ENCODE data around the gene ENDOU. TPM values are rescaled to one million over a fixed set of nuclear protein-coding genes. Genes with fewer than 3 reads are reported as not detected.

ENDOU gene
- polyA plus RNA-seq, 4 donors: 0.30 to 2.1 TPM; not detected in 2

DNA sequence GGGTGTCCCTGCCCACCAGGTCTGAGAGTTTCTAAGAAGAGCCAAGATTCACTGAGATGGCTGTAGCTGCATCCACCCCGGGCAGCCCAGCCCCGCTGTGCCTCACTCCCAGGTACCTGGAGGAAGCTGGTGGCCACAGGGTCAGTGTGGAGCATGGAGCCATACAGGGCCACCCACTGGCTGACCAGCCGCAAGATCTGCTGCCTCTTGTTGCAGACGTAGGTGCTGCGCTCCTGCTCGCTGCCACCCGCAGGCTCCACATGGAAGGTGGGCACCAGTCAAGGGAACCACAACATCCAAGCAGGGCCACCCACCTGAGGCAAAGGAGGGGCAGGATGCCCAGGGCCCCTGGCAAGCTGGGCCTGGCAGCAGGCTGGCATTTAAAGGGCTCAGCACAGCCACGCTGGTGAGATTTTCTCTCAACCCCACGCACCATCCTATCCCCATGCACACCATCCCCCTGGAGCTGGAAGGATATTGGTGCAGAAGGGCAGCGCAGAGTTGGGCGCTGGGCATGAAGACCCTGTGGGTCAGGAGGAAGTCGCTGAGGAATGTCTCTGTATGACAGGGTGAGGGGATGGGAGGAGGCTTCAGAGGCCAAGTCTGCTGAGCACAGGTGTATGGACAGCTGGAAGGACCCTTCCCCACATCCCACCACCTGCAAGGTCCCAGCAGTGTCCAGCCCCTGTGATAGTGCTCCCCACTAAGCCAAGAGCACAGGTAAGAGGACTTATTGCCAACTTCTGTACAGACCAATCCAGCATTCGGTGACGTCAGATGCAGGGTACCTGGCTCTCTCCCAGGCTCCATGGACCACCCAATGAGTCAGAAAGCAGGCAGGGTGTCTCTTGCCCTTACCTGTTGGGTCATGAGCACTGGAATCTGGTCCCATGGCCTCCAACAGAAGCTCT, 22.6 kb upstream of the ENDOU start:
- H3K27me3 ChIP-seq (ENCODE audit: control insufficient read depth in 3 of 3, insufficient read depth in 3 of 3, low read length in 3 of 3): no peaks in the 10 kb centered on the region
- DNase-seq (no peak), FAIRE-seq (no peak)
- H3K27ac ChIP-seq (ENCODE audit: low read depth in 1 of 3, low read length in 2 of 3): no peak overlapping the region
- WGBS, 3 donors: 92 to 96% (median 94%) methylated on average over 14 of the region's 14 CpGs
- peaks cover 0 to 7% (median 0%) of the 10 kb centered on the region in 3 donors for H3K4me1 ChIP-seq (ENCODE audit: control insufficient read depth in 3 of 3, insufficient read depth in 2 of 3, low read depth in 1 of 3, low read length in 2 of 3)
- peaks cover 0 to 15% (median 0%) of the 10 kb centered on the region in 3 donors for H3K36me3 ChIP-seq (ENCODE audit: control insufficient read depth in 3 of 3, insufficient read depth in 2 of 3, low read depth in 1 of 3, low read length in 3 of 3)
- no peaks in the 10 kb centered on the region for H3K9me3 ChIP-seq (ENCODE audit: control insufficient read depth in 2 of 2, insufficient read depth in 1 of 2, low read depth in 1 of 2, low read length in 1 of 2)
- H3K4me3 ChIP-seq (ENCODE audit: low read depth in 1 of 3, low read length in 3 of 3): no peak overlapping the region

DNA sequence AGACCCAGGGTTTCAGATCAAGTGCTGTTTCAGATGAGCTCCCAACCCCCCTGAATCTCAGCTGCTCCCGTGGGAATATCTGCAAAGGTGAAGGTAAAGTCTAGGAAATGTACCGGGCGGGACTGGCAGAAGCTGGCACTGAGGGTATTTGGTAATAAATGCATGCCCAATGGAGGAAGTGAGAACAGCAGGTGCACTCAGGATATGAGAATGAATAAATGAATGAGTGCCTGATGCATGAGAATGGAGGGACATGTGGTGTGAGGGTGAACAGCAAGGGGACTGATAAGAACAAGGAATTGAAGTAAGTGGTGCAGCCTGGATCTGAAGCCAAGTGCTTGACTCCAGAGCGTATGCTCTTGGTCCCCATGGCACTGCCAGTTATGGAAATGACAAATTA, 21.8 kb upstream of the ENDOU start:
- FAIRE-seq (no peak), DNase-seq (no peak)
- Histone ChIP-seq H3K27me3 (ENCODE audit: control insufficient read depth in 3 of 3, insufficient read depth in 3 of 3, low read length in 3 of 3) (no peaks in the 10 kb centered on the region), H3K36me3 (ENCODE audit: control insufficient read depth in 3 of 3, insufficient read depth in 2 of 3, low read depth in 1 of 3, low read length in 3 of 3) (peaks cover 0 to 15% (median 0%) of the 10 kb centered on the region in 3 donors), H3K4me3 (ENCODE audit: low read depth in 1 of 3, low read length in 3 of 3) (no peak overlapping the region), H3K9me3 (ENCODE audit: control insufficient read depth in 2 of 2, insufficient read depth in 1 of 2, low read depth in 1 of 2, low read length in 1 of 2) (no peaks in the 10 kb centered on the region), H3K4me1 (ENCODE audit: control insufficient read depth in 3 of 3, insufficient read depth in 2 of 3, low read depth in 1 of 3, low read length in 2 of 3) (peaks cover 0 to 7% (median 0%) of the 10 kb centered on the region in 3 donors), H3K27ac (ENCODE audit: low read depth in 1 of 3, low read length in 2 of 3) (no peak overlapping the region)
- WGBS, 3 donors: 27 to 66% (median 50%) methylated on average over 4 of the region's 4 CpGs

DNA sequence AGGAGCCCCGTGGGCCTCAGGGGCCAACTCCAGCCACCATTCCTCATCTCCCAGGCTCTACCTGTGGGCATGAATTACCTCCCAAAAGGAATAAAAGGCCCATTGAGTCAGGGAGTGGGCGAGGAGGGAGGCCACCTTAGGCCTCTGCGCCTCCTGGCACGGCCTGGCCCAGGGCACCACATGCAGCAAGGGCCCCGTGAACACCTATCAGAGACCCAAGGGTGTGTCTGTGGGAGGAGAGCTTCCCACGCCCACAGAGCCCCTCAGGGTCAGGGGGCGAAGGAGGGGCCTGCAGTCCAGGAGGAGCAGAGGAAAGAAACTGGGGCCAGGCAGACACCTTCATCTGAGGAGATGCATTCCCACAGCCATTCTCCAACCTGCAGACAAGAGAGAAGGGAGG, 21.2 kb upstream of the ENDOU start:
- no peak overlapping the region for H3K27ac ChIP-seq (ENCODE audit: low read depth in 1 of 3, low read length in 2 of 3)
- DNase-seq (no peak), FAIRE-seq (no peak)
- no peaks in the 10 kb centered on the region for H3K27me3 ChIP-seq (ENCODE audit: control insufficient read depth in 3 of 3, insufficient read depth in 3 of 3, low read length in 3 of 3)
- H3K36me3 ChIP-seq (ENCODE audit: control insufficient read depth in 3 of 3, insufficient read depth in 2 of 3, low read depth in 1 of 3, low read length in 3 of 3): peaks cover 0 to 15% (median 0%) of the 10 kb centered on the region in 3 donors
- WGBS, 3 donors: 55 to 76% (median 58%) methylated on average over 7 of the region's 7 CpGs
- no peaks in the 10 kb centered on the region for H3K9me3 ChIP-seq (ENCODE audit: control insufficient read depth in 2 of 2, insufficient read depth in 1 of 2, low read depth in 1 of 2, low read length in 1 of 2)
- peaks cover 0 to 7% (median 0%) of the 10 kb centered on the region in 3 donors for H3K4me1 ChIP-seq (ENCODE audit: control insufficient read depth in 3 of 3, insufficient read depth in 2 of 3, low read depth in 1 of 3, low read length in 2 of 3)
- no peak overlapping the region for H3K4me3 ChIP-seq (ENCODE audit: low read depth in 1 of 3, low read length in 3 of 3)

DNA sequence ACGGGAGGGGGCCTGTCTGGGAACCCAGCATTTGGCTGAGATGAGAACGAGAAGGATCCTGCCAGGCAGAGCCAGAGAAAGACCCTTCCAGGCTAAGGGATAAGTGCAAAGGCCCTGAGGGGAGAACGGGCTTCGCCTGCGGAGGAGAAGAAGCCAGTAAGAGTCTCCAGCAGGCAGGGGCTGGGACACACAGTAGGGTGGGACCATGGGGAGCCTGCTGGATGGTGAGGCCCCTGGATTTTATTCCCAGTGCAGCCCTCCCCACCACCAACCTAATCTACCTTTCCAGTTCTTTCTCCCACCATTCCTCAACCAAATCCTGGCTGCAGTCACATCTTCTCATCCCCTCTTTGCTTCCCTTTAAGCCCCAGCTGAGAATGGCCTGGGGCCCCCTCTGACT, 20.8 kb upstream of the ENDOU start:
- 87 to 90% (median 89%) methylated on average over 5 of the region's 5 CpGs for WGBS, 3 donors
- Histone ChIP-seq H3K36me3 (ENCODE audit: control insufficient read depth in 3 of 3, insufficient read depth in 2 of 3, low read depth in 1 of 3, low read length in 3 of 3) (peaks cover 0 to 15% (median 0%) of the 10 kb centered on the region in 3 donors), H3K4me3 (ENCODE audit: low read depth in 1 of 3, low read length in 3 of 3) (no peak overlapping the region), H3K27ac (ENCODE audit: low read depth in 1 of 3, low read length in 2 of 3) (no peak overlapping the region), H3K9me3 (ENCODE audit: control insufficient read depth in 2 of 2, insufficient read depth in 1 of 2, low read depth in 1 of 2, low read length in 1 of 2) (no peaks in the 10 kb centered on the region), H3K27me3 (ENCODE audit: control insufficient read depth in 3 of 3, insufficient read depth in 3 of 3, low read length in 3 of 3) (no peaks in the 10 kb centered on the region), H3K4me1 (ENCODE audit: control insufficient read depth in 3 of 3, insufficient read depth in 2 of 3, low read depth in 1 of 3, low read length in 2 of 3) (peaks cover 0 to 7% (median 0%) of the 10 kb centered on the region in 3 donors)
- FAIRE-seq (no peak), DNase-seq (no peak)

DNA sequence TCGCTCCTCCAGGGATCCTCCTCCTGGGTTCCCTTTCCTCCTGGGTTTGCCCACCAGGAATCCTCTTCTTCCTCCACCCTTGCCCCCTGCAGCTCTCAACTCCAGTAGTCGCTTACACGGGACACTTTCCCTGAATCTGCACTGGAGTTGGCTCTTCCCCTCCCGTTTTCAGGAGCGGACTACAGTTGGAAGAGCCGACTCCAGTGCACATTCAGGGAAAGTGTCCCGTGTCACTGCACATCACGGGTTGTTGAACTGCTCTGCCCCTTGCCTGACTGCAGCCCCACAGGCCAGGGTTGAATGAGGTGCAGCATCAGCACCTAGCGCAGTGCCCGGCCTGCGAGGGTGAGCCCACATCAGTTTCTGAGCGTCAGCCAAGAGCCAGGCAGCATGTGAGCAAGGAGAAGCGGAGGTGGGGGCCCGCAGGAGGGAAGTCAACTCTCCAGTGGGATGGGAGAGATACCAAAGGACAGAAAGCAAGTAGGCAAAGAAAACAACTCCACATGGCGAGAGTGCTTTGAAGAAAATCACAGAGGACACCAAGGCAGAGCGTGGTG, 20.3 kb upstream of the ENDOU start:
- FAIRE-seq: no peak
- Histone ChIP-seq H3K9me3 (ENCODE audit: control insufficient read depth in 2 of 2, insufficient read depth in 1 of 2, low read depth in 1 of 2, low read length in 1 of 2) (no peaks in the 10 kb centered on the region), H3K27me3 (ENCODE audit: control insufficient read depth in 3 of 3, insufficient read depth in 3 of 3, low read length in 3 of 3) (no peaks in the 10 kb centered on the region), H3K4me1 (ENCODE audit: control insufficient read depth in 3 of 3, insufficient read depth in 2 of 3, low read depth in 1 of 3, low read length in 2 of 3) (peaks cover 0 to 9% (median 0%) of the 10 kb centered on the region in 3 donors), H3K27ac (ENCODE audit: low read depth in 1 of 3, low read length in 2 of 3) (no peak overlapping the region), H3K36me3 (ENCODE audit: control insufficient read depth in 3 of 3, insufficient read depth in 2 of 3, low read depth in 1 of 3, low read length in 3 of 3) (peaks cover 0 to 15% (median 0%) of the 10 kb centered on the region in 3 donors), H3K4me3 (ENCODE audit: low read depth in 1 of 3, low read length in 3 of 3) (no peak overlapping the region)
- DNase-seq: no peak
- 86 to 91% (median 90%) methylated on average over 16 of the region's 16 CpGs for WGBS, 3 donors

DNA sequence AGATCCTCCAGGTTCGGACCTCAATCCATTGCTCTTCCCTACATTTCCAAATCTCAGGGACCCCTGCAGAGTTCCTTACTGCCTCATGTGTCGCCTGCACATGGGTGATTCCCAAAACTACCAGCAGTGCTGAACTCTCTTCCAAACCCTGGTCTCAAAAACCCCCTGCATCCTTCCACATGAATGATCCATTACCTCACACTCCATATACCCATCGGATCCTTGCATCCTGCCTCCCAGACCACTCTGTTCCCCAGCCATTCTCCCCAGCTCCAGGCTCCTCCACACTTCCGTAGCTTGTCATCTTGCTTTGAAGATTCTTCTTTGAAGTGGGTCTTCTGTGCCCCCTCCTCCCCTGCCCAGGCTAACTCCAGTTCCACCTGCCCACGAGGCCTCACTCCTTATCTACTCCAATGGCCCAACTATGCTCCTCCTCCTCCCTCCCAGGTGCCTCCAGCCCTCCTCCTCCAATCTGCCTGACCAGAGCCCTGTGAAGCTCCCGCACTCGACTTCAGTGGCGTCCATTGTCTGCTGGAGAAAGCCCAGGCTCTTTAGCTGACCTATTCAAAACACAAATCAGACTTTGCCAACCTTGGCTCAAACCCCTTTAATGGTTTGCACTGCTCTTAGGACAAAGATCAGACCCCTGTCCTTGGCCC, 19.6 kb upstream of the ENDOU start:
- DNase-seq (no peak), FAIRE-seq (no peak)
- Histone ChIP-seq H3K27me3 (ENCODE audit: control insufficient read depth in 3 of 3, insufficient read depth in 3 of 3, low read length in 3 of 3) (no peaks in the 10 kb centered on the region), H3K4me3 (ENCODE audit: low read depth in 1 of 3, low read length in 3 of 3) (no peak overlapping the region), H3K27ac (ENCODE audit: low read depth in 1 of 3, low read length in 2 of 3) (no peak overlapping the region), H3K9me3 (ENCODE audit: control insufficient read depth in 2 of 2, insufficient read depth in 1 of 2, low read depth in 1 of 2, low read length in 1 of 2) (no peaks in the 10 kb centered on the region), H3K4me1 (ENCODE audit: control insufficient read depth in 3 of 3, insufficient read depth in 2 of 3, low read depth in 1 of 3, low read length in 2 of 3) (peaks cover 0 to 9% (median 0%) of the 10 kb centered on the region in 3 donors), H3K36me3 (ENCODE audit: control insufficient read depth in 3 of 3, insufficient read depth in 2 of 3, low read depth in 1 of 3, low read length in 3 of 3) (peaks cover 0 to 13% (median 0%) of the 10 kb centered on the region in 3 donors)
- 77 to 84% (median 82%) methylated on average over 8 of the region's 8 CpGs for WGBS, 3 donors

DNA sequence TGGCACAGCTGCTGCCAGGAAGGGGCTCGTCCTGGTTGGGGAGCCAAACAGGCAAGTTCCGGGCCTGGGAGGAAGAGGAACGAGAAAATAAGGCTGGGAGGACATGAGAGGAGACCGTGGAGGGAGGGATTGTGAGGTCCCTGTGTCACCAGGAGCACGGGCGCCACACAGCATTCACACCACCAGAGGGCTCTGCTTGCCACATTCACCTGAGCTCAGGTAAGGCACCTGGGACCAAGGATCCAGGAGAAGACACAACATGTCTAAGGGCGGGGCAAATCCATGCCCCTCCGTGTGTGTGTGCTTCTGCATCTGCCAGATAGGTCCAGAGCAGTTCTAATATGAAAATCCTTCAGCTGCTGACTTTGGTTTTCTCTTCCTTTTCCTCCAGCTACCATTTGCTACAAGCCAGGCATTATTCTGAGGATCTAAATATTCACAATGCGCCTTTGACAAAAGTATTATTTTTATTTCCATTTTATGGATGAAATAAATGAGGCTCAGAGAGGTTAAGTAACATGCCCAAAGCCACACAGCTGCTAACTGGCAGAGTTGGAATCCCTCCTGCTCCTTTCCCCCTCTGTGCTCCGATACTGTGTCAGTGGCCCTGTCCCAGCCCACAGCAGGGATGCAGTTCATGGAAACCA, 18.8 kb upstream of the ENDOU start:
- FAIRE-seq: no peak
- peaks cover 0 to 9% (median 0%) of the 10 kb centered on the region in 3 donors for H3K4me1 ChIP-seq (ENCODE audit: control insufficient read depth in 3 of 3, insufficient read depth in 2 of 3, low read depth in 1 of 3, low read length in 2 of 3)
- WGBS, 3 donors: 28 to 49% (median 34%) methylated on average over 10 of the region's 10 CpGs

DNA sequence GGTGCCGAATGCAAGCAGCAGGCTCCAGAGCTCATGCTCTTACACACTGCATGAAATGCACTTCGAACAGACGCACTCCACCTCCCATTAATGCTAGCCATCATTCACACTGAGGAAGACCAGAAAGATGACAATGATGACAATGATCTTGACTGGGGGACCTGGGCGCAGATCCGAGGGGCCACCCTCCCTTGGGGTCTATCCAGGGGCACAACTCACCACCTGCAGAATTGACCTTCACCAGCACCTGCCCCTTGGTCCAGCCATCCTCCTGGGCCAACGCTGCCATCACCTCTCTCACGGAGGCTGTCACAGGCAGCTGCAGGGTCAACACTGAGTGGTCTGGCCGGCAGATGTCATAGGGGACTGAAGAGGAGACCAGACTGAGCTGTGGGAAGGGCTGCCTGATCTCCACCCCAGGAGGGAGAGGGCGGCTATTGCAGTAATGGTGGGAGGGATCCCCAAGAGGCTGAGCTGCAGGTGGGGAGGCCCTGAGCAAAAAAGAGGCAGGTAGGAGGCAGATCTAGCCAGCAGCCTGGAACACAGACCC, 18.1 kb upstream of the ENDOU start:
- no peaks in the 10 kb centered on the region for H3K27me3 ChIP-seq (ENCODE audit: control insufficient read depth in 3 of 3, insufficient read depth in 3 of 3, low read length in 3 of 3)
- WGBS, 3 donors: 56 to 83% (median 60%) methylated on average over 9 of the region's 9 CpGs
- no peak overlapping the region for H3K4me3 ChIP-seq (ENCODE audit: low read depth in 1 of 3, low read length in 3 of 3)
- H3K4me1 ChIP-seq (ENCODE audit: control insufficient read depth in 3 of 3, insufficient read depth in 2 of 3, low read depth in 1 of 3, low read length in 2 of 3): peaks cover 0 to 9% (median 0%) of the 10 kb centered on the region in 3 donors
- FAIRE-seq (no peak), DNase-seq (no peak)
- H3K27ac ChIP-seq (ENCODE audit: low read depth in 1 of 3, low read length in 2 of 3): no peak overlapping the region
- H3K9me3 ChIP-seq (ENCODE audit: control insufficient read depth in 2 of 2, insufficient read depth in 1 of 2, low read depth in 1 of 2, low read length in 1 of 2): no peaks in the 10 kb centered on the region
- peaks cover 0 to 10% (median 0%) of the 10 kb centered on the region in 3 donors for H3K36me3 ChIP-seq (ENCODE audit: control insufficient read depth in 3 of 3, insufficient read depth in 2 of 3, low read depth in 1 of 3, low read length in 3 of 3)

More for the DNA sequence above, 18.8 kb upstream of the ENDOU start:
- Histone ChIP-seq H3K36me3 (ENCODE audit: control insufficient read depth in 3 of 3, insufficient read depth in 2 of 3, low read depth in 1 of 3, low read length in 3 of 3) (peaks cover 0 to 12% (median 0%) of the 10 kb centered on the region in 3 donors), H3K27ac (ENCODE audit: low read depth in 1 of 3, low read length in 2 of 3) (no peak overlapping the region), H3K4me3 (ENCODE audit: low read depth in 1 of 3, low read length in 3 of 3) (no peak overlapping the region), H3K27me3 (ENCODE audit: control insufficient read depth in 3 of 3, insufficient read depth in 3 of 3, low read length in 3 of 3) (no peaks in the 10 kb centered on the region), H3K9me3 (ENCODE audit: control insufficient read depth in 2 of 2, insufficient read depth in 1 of 2, low read depth in 1 of 2, low read length in 1 of 2) (no peaks in the 10 kb centered on the region)
- peak; percentile 81 to 83 for DNase-seq
